ENCODE results near the gene PLEKHS1.
"Not testable (repeated sequence)": the region's sequence is repeated elsewhere in the genome, so short reads cannot be mapped to it uniquely, and the experiment has no call there.

PLEKHS1 gene

DNA sequence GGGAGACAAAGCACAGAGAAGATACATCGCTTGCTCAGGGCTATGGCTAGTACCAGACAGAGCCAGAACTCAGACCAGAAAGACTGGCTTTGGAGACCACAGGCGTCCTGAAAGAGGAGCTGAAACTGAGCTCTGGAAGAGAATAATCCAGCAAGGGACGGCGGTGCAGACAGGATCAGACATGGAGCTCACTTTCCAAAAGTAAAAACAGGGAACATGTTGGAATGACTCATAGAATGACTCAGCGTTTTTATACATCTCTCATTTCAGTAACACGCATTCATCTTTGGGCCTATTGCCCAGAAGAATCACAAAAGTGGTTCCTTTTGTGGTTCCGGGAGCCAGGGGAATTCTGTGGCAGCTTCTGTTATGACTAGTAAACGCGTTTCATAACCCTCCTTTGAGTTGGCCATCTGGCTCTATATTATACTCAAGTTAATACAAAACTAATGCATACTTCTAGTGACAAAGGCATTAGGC, 37.2 kb downstream of the PLEKHS1 start:
- DNase-seq (ENCODE audit: low read depth in 3 of 3, low spot score in 1 of 3): no peak

DNA sequence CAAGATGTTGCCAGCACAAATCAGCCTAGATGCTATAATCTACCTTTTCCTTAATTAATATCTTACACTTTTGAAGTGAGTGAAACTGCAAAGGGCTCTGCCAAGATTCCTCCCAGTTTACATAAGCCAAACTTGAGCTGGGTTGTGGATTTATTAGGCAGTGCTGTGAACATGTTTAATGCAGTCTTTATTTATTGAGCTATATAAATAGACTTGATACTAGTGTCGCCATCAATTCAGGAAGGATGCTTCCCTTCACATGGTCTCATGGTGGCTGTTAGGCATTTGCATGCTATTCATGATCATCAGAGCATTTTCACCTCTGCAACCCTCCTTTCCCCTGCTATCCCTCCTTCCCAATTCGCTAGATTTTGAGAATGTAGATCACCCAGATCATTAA, 40.2 kb downstream of the PLEKHS1 start:
- no peak for DNase-seq (ENCODE audit: low read depth in 3 of 3, low spot score in 1 of 3)

DNA sequence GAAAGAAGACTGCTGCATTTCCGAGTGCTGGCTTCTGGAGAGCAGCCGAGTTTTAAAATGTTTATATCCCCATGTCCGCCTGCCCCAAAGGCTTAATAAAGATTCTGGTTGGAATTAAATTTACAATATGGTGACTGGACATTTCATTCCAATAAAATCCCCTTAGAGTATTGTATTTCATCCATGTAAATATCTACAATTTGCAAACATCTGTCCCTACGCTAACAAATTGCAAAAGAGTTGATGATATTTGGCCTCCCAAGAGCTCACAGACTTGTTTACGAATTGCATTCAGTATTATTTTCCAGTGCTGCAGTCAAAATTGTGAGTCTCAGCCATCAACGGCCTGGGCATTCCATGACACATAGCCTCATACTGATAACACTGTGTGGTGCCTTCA, 50.1 kb downstream of the PLEKHS1 start:
- no peak for DNase-seq (ENCODE audit: low read depth in 3 of 3, low spot score in 1 of 3)

DNA sequence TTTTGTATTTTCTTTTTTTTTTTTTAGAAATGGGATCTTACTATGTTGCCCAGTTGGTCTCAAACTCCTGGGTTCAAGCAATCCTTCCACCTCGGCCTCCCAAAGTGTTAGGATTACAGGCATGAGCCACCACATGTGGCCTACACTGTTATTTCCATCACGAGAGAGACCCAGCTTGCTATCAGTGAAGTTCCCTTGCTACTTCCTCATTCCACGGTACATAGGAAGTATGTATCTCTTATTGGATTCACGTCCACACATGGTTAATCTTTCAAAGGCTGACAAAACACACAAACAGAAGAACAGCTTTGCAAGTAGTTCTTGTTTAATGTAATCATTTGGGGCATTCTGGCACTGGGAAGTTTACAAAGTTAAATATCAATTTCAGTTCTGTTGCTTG, 51.5 kb downstream of the PLEKHS1 start:
- DNase-seq (ENCODE audit: low read depth in 3 of 3, low spot score in 1 of 3): no peak

DNA sequence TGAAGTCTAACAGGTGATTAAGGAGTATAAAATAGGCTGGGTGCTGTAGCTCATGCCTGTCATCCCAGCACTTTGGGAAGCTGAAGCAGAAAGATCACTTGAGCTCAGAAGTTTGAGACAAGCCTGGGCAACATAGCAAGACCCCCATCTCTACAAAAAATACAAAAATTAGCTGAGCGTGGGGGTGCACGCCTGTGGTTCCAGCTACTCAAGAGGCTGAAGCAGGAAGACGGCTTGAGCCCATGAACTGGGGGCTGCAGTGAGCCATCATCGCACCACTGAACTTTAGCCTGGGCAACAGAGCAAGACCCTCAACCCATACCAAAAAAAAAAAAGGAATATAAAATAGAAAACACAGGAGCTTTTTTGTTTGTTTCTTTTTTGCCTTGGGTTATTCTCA, 55.0 kb downstream of the PLEKHS1 start:
- no peak for DNase-seq (ENCODE audit: low read depth in 3 of 3, low spot score in 1 of 3)

DNA sequence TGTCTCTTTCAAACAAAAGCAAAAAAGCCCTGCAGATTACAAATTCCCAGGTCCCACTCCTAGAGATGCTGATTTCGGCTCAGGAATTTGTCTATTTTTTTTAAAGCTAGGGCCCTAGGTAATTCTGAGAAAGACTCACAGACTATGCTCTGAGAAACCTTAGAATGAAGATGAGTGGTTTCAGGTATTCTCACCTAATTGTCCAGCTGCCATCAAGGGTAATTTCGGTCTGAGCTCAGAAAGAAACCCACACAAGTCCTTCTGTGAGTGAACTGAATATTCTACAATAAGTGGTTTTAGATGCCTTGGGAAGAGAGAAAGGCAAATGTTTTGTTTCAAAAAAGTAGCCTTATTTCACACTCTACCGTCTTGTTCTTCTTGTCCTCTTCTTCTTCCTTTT, 56.7 kb downstream of the PLEKHS1 start:
- no peak for DNase-seq (ENCODE audit: low read depth in 3 of 3, low spot score in 1 of 3)

DNA sequence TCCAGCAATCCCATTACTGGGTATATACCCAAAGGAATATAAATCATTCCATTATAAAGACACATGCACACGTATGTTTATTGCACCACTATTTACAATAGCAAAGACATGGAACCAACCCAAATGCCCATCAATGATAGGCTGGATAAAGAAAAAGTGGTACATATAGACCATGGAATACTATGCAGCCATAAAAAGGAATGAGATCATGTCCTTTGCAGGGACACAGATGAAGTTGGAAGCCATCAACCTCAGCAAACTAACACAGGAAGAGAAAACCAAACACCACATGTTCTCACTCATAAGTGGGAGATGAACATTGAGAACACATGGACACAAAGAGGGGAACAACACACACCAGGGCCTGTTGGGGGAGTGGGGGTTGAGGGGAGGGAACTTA, 63.2 kb downstream of the PLEKHS1 start:
- not testable (repeated sequence) for DNase-seq (ENCODE audit: low read depth in 3 of 3, low spot score in 1 of 3)

DNA sequence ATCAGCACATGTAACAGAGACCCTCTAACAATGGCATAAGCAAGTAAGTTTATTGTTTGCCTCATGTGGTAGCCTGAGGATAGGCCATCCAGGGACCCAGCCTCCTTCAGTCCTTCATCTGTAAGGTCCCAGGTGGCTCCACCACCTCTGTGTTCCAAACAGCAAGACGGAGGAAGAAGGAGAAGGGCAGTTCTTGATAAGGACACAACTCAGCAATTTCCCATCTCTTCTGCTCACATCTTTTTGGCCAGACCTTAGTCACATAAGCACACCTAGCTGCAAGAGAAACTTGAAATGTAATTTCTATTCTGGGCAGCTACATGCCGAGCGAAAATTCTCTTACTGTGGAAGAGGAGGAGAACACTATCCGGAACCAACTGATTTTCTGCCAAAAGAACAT, 68.5 kb downstream of the PLEKHS1 start:
- DNase-seq (ENCODE audit: low read depth in 3 of 3, low spot score in 1 of 3): no peak

DNA sequence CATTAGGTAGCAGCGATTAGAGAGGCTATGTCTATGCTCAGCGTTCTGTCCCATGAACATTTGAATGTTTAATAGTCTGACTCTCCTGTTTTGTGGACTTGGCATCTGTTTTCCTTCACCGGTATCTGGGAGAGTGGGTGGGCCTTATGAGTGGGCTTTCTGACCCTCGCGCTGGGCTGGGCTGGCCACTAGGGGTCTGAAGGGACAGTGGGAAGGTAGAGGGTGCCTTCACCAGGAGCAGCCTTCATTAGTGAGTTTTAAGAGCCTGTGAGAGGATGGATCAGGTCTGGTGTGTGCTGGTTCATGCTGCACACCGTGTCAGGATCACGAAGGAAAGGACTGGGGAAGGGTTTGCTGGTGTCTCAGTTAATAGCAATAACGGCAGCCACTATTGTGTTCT, 69.0 kb downstream of the PLEKHS1 start:
- no peak for DNase-seq (ENCODE audit: low read depth in 3 of 3, low spot score in 1 of 3)

DNA sequence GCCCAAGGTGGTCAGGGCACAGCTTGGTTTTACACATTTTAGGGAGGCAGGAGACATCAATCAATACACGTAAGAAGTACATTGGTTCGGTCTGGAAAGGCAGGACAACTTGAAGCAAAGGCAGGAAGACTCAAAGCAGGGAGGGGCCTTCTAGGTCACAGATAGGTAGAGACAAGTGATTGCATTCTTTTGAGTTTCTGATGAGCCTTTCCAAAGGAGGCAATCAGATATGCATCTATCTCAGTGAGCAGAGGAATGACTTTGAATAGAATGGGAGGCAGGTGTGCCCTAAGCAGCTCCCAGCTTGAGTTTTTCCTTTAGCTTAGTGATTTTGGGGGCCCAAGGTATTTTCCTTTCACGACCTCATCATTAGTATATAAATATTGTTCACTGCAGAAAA, 69.8 kb downstream of the PLEKHS1 start:
- not testable (repeated sequence) for DNase-seq (ENCODE audit: low read depth in 3 of 3, low spot score in 1 of 3)

DNA sequence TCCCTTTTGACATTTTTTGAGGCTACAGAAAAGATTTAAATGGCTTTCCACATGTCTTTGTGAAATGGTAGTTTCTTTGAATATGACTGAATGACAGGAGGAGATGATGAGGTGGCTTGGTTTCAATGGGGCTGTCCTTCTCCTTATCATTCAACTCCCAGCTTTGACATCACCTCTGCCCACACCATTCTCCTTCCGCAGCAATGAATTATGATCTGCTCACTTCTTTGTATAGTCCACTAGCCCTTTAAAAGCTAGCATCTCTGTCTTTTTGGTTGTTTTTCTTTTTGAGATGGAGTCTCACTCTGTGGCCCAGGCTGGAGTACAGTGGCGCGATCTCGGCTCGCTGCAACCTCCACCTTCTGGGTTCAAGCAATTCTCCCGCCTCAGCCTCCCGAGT, 70.7 kb downstream of the PLEKHS1 start:
- DNase-seq (ENCODE audit: low read depth in 3 of 3, low spot score in 1 of 3): no peak

DNA sequence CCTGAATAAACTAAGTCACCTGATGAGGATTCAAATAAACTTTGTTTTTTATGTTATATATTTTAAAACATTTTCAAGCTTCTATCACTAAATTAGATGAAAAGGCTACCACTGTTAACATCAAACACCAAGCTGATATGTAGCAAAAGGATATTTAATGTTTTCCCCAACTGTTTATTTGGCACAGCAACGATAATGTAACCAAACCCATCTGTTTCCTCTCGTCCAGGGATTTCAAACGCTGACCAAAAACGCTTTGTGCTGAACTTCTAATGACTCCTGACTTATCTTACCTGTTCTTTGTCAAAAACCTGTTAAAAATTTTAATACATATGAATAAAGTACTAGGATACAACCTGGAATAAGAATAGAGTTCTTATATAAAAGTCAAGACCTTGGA, 71.9 kb downstream of the PLEKHS1 start:
- DNase-seq (ENCODE audit: low read depth in 3 of 3, low spot score in 1 of 3): no peak

DNA sequence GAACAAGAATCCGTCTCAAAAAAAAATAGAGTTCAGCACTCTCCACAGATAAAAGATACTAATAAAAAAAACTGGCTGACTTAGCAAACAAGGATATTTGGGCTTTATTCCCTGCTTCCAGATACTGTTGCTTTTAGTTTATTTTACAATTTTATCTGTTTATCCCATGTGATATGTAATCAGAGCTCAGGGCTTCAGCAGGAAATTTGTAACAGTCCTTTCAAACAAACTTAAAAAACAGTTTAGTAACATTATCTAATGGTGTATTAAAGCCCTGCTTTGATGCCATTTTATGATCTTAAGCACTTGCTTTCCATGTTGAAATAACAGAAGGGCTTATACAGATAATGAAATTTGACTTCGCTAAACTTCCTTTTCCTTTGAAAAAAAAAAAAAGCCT, 74.3 kb downstream of the PLEKHS1 start:
- DNase-seq (ENCODE audit: low read depth in 3 of 3, low spot score in 1 of 3): no peak

DNA sequence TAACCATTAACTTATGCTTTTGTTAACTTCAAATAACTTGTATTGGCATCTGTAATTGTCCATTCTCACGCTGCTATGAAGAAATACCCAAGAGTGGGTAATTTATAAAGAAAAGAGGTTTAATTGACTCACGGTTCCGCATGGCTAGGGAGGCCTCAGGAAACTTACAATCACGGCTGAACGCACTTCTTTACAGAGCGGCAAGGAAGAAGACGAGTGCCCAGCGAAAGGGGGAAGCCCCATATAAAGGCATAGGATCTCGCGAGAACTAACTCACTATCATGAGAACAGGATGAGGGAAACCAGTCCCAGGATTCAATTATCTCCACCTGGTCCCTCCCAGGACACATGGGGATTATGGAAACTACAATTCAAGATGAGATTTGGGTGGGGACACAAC, 77.1 kb downstream of the PLEKHS1 start:
- DNase-seq (ENCODE audit: low read depth in 3 of 3, low spot score in 1 of 3): not testable (repeated sequence)
